ENCODE measurements around the gene ASIC3.
"Not testable (repeated sequence)": the region's sequence is repeated elsewhere in the genome, so short reads cannot be mapped to it uniquely, and the experiment has no call there.

Gene ASIC3

DNA sequence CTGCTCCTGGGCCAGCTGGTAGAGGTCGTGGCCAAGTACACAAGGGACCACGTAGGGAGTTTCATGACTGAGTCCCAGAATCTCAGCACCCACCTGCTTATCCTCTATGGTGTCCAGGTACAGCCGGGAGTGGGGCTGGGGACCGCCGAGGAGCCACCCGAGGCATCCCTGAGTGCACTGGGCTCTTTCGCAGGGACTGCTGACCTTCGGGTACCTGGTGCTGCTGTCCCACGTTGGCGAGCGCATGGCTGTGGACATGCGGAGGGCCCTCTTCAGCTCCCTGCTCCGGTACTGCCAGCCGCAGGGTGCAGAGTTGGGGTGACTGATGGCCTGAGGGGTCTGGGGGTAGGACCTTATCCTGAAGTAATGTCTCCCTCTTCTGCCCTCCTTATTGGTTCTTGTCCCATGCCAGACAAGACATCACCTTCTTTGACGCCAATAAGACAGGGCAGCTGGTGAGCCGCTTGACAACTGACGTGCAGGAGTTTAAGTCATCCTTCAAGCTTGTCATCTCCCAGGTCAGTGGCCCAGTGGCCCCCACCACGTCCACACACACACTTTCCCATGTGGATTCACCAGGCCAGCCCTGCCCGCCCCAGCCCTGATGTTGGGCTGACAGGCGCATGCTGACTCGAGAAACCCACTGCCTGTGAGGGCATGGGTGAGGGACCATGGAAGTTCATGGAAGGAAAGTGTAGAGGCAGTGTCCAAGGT lies 13.9 kb upstream of the ASIC3 start:
- no peak for DNase-seq

DNA sequence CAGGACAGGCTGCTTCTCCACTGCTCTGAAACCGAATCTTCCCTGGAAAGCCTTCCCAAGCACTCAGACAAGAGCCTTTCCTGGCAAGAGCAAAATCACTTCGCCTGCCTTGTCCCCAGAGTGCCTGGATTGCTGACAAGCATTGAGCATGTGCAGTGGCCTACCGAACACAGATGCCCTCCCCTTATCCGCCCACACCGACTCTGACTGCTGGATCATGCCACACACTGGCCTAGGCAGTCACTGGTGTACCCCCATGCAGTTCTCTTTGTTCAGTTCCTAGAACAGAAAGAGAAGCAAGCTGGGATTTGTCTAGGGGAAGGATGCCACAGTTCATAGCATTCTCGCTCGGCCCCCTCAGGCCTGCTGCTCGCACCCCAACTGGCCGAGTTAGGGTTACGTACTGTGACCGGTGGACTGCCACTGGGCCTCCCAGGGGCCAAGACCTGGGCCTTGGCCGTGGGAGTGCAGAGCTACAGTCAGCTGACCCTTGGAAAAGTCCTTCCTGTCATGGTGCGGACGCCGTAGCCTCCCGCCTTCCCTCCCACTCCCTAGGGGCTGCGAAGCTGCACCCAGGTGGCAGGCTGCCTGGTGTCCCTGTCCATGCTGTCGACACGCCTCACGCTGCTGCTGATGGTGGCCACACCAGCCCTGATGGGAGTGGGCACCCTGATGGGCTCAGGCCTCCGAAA lies 13.2 kb upstream of the ASIC3 start:
- DNase-seq = no peak

DNA sequence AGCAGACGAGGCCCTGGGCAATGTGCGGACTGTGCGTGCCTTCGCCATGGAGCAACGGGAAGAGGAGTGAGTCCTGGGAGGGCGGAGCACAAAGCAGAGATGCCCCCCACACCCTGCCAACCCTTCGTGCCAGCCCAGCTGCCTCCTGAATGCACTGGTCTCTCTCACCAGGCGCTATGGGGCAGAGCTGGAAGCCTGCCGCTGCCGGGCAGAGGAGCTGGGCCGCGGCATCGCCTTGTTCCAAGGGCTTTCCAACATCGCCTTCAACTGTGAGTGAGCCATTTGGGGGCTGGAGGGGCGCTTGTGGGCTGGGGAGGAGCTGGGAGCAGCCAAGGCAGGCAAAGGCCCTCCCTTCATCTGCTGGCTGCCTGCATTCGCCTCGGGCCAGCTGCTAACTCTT lies 12.4 kb upstream of the ASIC3 start:
- DNase-seq = no peak

DNA sequence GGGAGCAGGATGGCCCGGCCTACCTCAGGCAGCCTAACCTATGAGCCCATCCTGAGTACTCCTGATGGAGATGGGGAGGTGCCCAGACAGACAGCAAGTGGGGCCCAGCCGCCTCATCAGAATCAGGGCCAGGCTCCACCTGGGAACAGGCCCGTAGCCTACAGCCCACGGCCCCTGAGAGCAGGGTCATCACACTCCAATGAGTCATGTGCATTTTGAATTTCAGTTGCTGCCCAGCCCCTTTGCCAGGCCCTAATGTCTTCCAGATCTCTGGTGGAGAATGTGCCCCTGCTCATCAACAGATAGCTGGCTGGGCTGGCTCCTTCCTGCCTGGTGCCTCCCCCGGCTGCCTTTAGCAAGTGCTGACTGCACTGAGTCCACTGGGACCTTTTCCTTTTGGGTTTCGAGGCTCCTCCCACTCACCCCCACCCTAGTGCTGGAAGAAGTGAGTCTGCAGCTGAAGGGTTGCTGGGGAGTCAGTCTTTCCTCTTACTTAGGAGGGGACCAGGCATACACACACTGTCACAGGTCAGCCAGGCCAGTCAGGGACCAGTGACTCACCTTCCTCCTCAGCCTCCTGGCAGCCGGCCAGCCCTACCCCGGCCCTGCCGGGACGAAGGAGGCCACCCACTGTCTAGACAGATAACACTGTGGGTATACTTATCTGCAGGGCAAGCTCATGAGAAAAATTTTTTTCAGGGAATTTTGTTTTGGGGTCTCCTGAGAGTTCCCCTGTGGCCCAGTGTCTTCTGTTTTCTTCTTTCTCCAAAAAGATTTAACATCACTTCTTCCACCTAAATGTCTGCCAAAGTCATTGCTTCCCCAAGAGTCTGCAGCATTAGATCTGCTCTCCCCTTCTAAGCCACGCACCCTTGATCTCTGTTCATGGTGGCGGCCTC lies 9.1 kb upstream of the ASIC3 start:
- no peak for DNase-seq

DNA sequence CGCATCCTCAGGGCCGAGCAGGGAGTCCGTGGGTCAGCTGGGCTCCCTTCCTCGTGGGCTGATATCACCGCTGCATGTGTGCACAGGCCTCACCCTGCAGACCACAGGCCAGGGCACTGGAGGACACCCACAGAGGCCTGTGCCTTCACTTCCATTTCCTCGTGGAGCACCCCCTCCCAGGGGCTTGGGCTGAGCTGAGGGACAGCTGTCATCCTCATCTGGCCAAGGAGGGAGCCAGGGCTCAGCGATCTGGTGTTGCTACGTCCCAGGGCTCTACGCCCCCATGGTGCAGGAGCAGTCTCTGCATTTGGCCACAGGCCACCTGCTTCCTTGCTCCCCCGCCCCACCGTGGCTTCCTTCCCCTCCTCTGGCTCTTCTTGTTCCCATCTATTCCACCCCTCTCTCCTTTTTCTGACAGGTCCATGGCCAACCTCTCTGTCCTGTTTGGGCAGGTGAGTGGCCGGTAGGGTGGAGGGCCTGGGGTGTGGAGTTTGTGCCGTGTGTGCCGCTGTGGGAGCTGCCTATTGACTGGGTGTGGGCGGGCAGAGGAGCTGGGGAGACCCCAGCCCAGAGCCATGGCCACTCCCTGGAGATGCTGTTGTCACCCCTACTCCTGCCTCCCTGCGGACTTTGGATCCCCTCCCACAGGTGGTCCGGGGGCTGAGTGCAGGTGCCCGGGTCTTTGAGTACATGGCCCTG lies 8.3 kb upstream of the ASIC3 start:
- no peak for DNase-seq

DNA sequence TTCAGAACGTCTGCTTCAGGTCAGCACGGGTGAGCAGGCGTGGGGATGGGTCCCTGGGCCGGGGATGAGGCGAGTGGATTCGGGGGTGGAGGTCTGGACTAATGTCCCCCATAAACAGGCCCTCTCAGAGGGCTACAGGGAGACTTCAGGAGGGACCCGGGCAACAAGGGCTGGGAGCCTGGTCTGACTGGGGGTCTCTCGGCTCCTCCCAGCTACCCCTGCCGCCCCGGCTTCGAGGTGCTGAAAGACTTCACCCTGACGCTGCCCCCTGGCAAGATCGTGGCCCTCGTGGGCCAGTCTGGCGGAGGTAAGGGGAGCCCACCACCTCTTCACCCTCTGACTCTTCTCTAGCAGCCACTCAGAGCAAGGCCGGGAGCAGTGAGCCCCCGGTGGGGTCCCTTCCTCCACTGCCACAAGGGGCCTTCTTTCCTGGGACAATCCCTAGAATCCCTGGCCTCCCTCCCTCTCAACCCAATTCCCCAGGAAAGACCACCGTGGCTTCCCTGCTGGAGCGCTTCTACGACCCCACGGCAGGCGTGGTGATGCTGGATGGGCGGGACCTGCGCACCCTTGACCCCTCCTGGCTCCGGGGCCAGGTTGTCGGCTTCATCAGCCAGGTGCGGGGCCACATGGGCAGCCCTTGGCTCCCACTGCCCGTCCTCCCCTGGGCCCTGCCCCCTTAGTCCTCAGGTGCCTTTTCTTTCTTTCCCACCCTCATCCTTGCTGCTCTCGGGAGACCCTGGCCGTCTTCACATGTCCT lies 7.5 kb upstream of the ASIC3 start:
- DNase-seq = no peak

DNA sequence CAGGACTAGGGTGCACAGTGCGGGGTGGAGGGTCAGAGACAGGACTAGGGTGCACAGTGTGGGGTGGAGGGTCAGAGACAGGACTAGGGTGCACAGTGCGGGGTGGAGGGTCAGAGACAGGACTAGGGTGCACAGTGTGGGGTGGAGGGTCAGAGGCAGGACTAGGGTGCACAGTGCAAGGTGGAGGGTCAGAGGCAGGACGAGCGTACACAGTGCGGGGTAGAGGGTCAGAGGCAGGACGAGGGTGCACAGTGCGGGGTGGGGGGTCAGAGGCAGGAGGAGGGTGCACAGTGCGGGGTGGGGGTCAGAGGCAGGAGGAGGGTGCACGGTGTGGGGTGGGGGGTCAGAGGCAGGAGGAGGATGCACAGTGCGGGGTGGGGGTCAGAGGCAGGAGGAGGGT lies 4.9 kb upstream of the ASIC3 start:
- DNase-seq = not testable (repeated sequence)

DNA sequence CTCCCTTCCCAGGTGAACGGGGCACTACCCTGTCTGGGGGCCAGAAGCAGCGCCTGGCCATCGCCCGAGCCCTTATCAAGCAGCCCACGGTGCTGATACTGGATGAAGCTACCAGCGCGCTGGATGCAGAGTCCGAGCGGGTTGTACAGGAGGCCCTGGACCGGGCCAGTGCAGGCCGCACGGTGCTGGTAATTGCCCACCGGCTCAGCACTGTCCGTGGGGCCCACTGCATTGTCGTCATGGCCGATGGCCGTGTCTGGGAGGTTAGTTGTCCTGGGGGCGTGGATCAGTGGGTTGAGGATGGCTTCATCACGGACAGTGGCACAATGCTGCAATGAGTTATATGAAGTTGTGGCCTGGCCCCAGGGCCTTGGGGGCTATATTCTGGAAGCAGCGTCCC lies 4.4 kb upstream of the ASIC3 start:
- no peak for DNase-seq

DNA sequence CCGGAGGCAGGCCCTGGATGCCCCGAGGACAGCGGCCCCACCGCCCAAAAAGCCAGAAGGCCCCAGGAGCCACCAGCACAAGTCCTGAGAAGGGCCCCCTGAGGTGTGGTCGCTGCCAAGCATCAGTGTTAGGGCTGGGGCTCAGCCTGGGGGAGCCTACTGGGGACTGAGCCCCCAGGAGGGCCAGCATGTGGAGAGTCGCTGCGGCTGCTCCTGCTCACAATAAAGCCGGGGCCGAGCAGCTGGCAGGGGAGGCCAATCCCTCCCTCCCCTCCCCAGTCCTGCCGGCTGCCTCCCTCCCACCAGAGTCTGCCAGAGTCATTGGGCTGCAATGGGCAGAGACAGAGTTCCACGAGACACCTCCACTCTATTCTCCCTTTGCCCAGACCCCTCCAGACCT lies 3.1 kb upstream of the ASIC3 start:
- DNase-seq = no peak

DNA sequence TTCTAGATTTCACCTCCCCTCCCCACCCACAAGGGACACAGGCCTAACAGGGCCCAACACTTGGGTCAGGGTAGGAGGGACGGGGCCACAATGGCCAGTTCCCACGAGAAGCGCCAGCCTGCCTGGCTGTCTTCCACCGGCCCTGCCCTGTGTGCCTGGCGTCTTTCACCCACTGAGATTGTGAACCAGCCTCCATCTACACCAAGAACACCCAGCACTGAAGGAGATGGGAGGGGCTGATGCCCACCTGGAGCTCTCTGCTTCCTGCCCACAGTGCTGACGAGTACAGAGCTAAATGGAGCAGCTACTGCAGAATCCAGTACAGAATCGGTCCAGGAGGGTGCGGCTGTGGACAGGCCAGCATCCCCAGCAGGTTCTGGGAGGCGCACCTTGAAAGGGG lies 2.4 kb upstream of the ASIC3 start:
- DNase-seq = no peak

DNA sequence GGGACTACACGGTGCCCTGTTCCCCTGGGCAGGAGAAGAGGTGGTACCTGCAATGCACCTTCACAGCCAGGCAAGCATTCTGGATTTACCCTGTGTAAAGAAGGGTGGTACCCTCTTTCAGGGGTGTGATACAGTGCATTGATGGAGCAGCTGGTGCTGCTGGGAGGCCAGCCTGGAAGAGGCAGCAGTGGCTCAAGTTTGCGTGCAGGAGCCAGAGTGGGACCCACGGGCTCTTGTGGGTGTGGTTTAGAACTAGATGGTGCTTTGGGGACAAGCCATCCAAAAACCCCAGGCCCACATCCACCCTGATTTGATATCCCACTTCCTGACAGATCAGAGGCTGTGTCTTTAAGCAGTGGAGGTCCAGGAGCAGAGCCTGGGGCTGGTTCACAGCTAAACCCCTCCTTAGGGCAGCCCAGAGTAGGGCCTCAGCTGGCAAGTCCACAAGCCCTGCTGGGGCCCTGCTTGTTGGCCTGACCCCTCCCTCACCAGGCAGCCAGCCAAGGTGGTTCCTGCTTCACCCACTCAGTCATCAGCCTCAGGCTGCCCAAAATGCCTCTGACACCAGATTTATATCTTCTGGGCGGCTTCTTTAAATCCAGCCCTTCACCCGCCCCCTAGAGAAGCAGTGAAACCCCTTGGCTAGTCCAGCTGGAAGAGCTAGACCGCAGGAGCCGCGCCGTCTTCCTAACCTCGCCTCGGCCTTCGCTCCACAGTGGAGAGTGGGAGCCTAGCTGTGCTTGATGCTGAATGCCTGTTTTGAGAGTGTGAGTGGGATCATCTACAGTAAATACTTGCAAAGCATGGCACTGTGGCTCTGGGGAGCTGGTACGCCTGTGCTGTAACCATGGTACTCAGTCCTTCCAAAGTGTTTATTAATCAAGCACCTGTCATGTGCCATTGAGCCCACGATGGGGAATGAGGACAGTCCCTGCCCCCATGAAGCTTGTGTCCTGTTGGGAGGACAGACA lies 1.4 kb upstream of the ASIC3 start:
- DNase-seq = no peak

DNA sequence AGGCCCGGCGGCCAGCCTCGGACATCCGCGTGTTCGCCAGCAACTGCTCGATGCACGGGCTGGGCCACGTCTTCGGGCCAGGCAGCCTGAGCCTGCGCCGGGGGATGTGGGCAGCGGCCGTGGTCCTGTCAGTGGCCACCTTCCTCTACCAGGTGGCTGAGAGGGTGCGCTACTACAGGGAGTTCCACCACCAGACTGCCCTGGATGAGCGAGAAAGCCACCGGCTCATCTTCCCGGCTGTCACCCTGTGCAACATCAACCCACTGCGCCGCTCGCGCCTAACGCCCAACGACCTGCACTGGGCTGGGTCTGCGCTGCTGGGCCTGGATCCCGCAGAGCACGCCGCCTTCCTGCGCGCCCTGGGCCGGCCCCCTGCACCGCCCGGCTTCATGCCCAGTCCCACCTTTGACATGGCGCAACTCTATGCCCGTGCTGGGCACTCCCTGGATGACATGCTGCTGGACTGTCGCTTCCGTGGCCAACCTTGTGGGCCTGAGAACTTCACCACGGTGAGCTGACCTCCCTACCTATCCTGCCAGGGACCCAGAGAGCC lies 656 bp downstream of the ASIC3 start:
- DNase-seq = no peak

DNA sequence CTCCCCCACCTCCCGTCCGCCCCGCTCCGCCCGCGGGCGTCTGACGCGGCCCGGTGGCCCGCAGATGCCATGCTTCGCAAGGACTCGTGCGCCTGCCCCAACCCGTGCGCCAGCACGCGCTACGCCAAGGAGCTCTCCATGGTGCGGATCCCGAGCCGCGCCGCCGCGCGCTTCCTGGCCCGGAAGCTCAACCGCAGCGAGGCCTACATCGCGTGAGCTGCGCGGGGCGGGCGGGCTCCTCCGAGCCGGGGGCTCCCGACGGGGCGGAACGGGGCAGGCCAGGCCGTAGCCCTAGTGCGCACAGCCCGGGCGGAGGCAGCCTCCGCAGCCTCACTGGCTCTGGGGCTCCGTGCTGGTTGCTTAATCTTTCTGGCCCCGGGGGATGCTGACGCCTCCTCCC lies 2.8 kb downstream of the ASIC3 start:
- DNase-seq = no peak

DNA sequence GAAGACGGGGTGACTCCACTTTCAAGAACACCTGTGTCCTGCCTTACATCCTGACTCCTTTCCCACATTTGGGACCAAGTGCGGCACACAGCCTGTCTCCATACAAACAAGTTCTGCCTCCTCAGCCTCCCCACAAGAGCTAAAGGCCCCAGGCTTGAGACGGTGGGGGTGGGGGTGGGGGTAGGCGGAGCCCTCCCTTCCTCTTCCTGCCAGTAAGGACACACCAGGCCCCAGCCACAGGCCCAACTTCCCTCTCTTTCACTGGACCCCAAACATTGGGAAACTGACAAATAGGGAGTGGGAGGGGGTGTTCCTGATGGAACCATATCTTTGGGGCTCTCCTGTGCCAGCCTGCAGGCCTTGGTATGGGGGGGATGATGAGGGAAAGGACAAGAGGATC lies 4.8 kb downstream of the ASIC3 start:
- no peak for DNase-seq

DNA sequence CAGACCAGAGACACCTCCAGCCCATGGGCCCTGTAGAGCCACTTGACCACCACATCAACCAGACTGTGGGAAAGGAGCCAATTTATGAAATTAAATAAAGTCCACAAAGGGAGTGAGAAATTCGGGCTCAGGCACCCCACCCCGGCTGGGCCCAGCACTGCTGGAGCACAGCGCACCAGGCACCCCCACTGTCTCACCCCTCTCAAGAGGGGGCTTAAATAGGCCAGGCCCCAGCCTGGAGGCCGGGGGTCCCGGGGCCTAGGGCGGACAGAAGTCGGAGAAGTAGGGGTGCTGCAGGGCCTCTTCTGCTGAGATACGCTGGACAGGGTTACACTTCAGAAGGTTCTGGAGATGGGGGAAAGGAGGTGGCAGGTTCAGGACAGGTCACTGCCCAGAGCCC lies 5.4 kb downstream of the ASIC3 start:
- DNase-seq = no peak

DNA sequence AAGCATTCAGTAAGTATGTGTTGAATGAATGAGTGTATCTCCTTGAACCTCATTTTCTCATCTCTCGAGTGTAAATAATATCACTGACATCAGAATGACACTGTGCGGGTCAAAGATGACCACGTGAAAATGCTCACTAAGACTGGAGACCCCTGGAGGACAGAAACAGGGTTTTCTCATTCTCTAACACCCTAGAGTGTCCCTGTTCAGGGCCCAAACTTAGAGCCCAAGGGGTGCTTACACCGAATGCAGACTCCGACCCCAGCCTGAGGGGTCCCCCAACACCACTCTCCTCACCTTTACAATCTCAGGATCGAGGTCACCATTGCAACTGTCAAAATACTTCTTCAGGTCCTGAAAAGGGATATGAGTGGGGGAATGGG lies 7.9 kb downstream of the ASIC3 start:
- no peak for DNase-seq

DNA sequence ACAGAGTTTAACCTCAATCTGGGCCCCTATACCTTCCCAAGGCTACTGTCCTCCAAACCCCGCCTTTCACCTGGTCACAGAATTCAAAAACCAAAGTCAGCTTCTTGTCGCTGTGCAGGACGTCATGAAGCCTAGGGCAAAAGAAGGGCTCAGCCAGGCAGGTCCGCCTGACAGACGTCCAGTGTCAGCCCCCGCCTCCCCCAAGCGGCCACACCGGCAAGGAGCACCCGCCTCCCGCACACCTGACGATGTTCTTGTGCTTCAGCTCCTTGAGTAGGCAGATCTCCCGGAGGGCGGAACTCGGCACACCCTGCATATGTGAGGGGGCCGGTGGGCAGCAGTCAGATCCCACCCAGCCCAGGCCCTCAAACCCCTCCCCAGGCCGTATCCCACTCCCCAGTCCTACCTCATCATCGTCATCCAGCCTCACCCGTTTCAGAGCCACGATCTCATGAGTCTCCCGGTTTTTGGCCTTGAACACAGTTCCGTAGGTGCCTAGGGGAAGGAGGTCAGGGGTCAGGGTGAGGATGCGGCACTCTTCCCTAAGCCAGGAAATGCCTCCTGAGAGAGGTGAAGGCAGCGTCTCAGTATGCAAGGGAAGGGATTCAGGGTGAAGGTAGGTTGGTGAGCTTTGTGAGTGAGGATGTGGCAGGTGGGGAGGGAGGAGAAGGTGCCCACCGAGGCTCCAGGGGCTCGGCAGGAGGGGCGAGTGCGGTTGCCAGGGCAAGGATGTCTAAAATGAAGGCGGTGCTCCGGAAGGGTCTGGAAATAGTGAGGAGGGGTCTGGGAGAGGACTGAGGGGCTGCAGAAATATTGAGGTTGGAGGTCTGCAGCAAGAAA lies 8.6 kb downstream of the ASIC3 start:
- no peak for DNase-seq

DNA sequence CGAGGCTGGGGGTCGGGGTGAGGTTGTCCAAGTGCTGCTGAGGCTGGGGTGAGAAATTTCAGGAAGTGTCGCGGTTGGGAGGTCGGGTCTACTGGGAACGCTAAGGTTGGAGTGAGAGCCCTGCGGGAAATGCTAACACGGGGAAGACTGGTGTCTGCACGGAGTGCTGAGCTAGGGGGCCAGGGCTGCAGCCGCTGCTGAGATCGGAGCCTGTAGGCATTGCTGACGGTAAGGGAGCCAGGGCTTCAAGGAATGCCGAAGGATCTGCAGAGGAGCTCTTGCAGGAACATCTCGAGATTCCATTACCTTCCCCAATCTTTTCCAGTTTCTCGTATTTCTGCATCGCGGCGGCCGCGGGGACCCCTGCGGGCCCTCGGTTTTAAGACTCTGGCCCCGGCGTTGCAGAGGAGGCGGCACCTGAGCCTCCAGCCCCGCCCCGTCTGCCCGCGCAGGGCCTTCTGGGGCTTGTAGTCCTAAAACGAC lies 9.2 kb downstream of the ASIC3 start, which contains the start of gene CDK5:
CDK5 (minus strand) TSS at position 392 of the 483 bp plus-strand sequence; CDS start at position 343, 49 bp downstream.
- DNase-seq = no peak

DNA sequence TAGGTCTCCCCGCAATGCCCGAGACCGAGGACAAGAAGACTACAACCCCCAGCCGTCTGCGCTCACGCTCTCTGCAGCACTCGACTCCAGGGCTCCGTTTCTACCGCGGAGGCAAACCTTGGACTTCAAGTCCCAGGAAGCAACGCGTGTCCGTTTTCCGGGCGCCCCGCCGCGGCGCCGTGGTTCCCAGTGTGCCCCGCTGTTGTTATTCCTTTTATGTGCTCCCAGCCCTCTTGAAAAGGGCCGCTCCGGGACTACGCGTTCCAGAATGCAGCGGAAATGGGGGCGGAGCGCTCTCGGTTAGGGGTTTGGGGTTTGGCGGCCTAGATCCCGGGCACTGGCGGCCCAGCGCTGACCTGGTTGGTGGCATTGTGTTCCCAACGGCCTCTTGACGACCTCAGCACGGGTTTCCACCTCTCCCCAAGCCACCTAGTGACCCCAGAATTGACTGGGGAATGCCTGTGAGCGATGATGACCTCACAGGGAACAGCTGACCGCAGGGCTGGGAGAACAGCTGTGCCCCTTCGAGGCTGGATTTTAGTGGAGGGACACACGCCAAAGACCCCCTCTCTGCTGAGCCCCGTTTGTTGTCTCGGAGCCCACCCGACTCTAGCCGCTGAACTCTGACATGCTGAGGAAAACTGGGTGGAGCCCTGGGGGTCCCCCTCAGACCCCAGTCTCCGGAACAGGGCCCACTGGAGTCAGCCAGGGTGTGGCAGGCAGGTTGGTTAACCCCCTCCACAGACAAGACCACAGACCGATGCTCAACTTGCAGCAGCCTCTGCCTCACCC lies 9.9 kb downstream of the ASIC3 start:
- peak; percentile 92 for DNase-seq

Measured in NCI-H524 treated with DMSO at 0.1 percent for 48 hours (cell line).